RCC 7860 (cell line): ENCODE results near the gene CNKSR3.

Source experiments
- DNase-seq: peaks from one replicate; pipeline ENCODE4 v3.0.0-alpha.2; 2015; ENCODE audit warnings: low spot score
- FAIRE-seq: peaks from 2 replicates; lab custom pipeline; 2012; peaks lifted over from hg19 to GRCh38; lab: Jason Lieb, UNC

Gene CNKSR3

GRCh38 chr6:154394571-154394970, 115.9 kb downstream of the CNKSR3 start:
- DNase-seq (no peak), FAIRE-seq (no peak)

GRCh38 chr6:154390034-154390433, 120.5 kb downstream of the CNKSR3 start:
- FAIRE-seq (no peak), DNase-seq (no peak)

DNA sequence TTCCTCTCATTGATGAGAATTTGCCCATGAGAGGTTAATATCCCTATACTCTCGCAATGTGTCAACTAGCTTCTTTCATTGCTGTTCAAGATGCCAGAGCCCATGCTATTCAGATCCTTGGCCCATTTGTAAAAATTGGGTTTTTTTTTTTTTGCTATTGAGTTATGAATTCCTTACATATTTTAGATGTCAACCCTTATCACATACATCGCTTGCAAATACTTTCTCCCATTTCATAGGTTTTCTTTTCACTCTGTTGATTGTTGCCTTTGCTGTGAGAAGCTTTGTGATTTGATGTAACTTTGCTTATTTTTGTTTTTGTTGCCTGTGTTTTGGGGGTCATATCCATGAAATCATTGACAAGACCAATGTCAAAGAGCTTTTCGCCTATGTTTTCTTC, 121.7 kb downstream of the CNKSR3 start:
- DNase-seq (no peak), FAIRE-seq (no peak)

DNA sequence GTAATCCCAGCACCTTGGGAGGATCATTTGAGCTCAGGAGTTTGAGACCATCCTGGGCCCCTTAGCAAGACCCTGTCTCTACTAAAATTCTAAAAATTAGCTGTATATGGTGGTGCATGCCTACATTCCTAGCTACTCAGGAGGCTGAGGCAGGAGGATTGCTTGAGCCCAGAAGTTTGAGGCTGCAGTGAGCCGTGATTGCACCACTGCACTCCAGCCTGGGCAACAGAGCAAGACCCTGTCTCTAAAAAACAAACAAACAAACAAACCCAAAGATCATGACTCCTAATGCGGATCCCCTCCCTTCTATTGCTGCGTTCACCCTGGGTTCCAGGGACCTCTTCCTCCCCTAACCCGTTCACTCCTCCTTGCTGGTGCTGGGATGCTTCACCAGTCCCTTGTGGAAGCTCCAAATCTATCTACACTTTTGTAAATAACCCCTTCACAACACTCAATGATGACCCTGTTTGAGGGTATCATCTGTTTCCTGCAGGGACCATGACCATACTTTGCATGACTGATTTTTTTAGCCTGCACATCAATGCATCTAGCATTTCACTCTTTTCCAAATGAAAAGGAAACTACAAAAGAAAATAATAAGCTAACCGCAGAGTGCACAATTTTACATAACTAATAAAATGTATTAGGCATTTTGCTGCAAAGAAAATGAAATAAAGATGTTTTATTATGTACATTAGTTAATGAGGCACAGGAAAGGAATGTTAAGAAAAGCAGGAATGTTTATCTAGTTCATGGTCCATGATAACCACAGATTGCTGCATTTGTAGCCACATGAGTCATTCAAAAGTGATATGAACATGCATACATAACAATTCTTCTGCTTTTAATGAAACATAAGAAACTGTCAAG, 123.4 kb downstream of the CNKSR3 start:
- DNase-seq: peak; percentile 77
- FAIRE-seq: peak; percentile 96

DNA sequence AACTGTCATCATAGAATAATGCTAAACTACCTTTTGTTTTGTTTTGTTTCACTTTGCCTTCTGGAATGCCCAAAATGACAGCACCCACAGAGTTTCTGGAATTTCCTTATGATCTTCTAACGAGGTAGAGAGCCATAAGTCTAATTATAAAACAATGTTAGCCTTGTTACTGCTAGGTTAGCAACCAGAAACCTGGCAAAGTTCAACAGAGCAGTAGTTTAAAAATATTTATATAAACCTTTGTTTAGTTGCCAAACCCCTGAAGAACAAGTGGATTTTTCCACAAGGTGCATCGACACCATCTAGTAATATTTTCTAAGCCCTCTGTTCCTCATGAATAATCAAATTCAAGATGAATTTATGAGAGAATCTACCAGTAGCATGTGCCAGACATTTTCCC, 126.3 kb downstream of the CNKSR3 start:
- no peak for FAIRE-seq
- no peak for DNase-seq

- no peak for DNase-seq
- FAIRE-seq: no peak
Measured at GRCh38 chr6:154383273-154383672, 127.2 kb downstream of the CNKSR3 start.

GRCh38 chr6:154382740-154383139, 127.7 kb downstream of the CNKSR3 start:
- DNase-seq (peak; percentile 70), FAIRE-seq (peak; percentile 71)

- DNase-seq (no peak), FAIRE-seq (no peak)
Measured at GRCh38 chr6:154381548-154381947, 128.9 kb downstream of the CNKSR3 start.

DNA sequence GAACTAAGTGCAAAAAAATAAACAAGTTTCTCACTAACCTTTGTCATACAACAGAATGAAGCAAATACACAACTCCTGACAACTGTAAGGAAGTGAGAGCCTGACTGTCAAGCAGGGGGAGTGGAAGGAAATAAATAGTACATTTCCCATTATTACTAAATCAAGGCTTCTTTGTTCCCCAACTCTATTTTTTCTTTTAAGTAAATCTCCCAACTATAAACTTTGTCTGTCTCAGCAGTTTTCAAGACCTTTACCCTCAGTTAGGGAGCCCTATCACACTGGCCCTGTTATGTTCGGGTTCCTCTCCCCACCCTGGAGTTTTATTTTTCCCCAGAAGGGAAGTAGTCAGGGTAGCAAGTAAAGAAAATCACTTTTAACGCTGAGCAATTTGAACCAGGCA, 129.7 kb downstream of the CNKSR3 start:
- DNase-seq: no peak
- no peak for FAIRE-seq

- DNase-seq: no peak
- FAIRE-seq: peak; percentile 53
Measured at GRCh38 chr6:154379585-154379984, 130.9 kb downstream of the CNKSR3 start.

GRCh38 chr6:154378518-154378917, 132.0 kb downstream of the CNKSR3 start:
- no peak for FAIRE-seq
- DNase-seq: no peak

DNA sequence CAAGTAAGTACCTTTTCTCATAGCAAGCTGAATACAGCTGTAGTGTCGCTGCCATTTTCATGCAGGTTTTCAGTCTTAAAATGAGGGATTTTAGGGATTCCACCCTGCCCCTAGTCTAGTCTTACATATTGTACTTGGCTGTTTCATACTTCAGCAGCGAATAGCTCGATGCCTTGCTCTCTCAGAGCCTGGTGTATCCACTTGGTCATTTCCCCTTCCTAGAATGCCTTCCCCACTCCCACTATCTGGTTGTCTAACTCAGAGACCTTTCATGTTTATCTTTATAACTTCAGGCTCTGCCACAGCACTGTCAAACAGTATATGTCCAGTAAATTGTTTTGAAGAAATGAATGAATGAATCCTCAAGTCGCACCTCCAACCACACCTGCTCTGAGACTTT, 132.8 kb downstream of the CNKSR3 start:
- no peak for FAIRE-seq
- no peak for DNase-seq

DNA sequence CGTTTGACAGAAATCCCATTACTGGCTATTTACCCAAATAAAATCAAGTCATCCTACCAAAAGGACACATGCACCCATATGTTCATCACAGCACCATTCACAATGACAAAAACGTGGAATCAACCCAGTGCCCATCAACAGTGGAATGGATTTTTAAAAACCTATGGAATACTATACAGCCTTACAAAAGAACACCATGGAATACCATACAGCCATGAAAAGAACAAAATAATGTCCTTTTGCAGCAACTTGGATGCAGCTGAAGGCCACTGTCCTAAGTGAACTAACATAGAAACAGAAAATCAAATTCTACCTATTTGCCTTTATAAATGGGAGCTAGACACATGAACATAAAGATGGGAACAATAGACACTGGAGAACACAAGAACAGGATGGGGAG, 136.5 kb downstream of the CNKSR3 start:
- FAIRE-seq: no peak

GRCh38 chr6:154371281-154371680, 139.2 kb downstream of the CNKSR3 start:
- DNase-seq (no peak), FAIRE-seq (no peak)

More for the DNA sequence above, 136.5 kb downstream of the CNKSR3 start:
- no peak for DNase-seq

GRCh38 chr6:154370545-154370944, 139.9 kb downstream of the CNKSR3 start:
- peak; percentile 34 for DNase-seq
- peak; percentile 52 for FAIRE-seq

DNA sequence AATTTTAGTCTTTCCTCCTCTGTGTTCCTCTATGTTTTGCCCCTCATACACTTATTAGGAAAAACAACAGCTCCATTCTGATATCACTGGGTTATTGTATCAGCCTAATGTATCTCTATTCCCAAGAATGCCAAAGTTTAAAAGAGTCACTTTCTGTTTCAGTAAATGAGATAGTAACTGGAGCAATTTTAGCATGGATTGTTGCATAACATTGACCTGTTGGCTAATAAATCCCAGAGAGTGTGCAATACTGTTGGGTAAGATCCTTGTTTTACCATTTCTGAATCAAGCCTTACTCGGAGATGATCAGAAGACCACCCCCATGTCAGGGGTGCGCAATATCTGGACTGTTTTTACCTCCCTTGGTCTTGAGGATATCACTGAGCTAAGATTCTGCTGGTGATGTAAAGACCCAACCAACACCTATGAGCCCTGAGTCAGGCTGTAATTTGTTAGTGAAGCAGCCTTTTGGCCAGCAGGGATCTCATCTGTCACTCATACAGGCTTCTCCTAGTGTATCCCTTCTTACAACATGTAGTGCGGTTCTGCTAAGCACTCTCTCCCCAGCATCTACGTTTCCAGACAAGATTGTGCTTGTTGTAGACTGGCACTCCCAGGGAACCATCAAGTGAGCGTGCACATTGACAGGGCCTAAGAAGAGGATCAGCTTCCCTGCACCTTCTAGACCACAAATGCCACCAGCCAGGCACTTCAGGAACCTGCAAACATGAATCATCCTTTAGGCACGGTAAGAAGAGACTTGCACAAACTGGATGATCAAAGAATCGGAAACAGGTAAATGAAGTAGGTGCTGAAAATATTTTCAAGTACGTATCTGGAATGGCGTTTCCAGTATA, 142.4 kb downstream of the CNKSR3 start:
- FAIRE-seq: no peak
- DNase-seq: no peak

GRCh38 chr6:154367336-154367735, 143.1 kb downstream of the CNKSR3 start:
- DNase-seq (no peak), FAIRE-seq (no peak)

DNA sequence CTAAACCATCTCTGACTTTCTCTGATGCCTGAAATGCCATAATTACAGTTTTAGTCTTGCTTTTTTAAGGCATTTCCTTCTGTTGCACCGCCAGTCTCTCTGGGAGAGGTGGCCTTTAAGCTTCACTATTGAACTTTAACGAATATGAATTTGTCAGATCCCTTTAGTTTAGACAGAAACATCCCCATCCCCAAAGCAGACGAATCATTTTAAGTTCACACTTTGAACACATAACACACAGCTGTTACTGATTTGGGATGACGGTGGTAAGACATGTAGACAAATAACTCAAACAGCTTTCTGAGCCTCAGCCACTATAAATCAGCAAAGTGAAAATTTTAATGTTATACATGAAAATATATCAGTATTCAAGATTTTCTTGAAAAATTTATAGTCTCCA, 146.7 kb downstream of the CNKSR3 start:
- no peak for FAIRE-seq
- no peak for DNase-seq

DNA sequence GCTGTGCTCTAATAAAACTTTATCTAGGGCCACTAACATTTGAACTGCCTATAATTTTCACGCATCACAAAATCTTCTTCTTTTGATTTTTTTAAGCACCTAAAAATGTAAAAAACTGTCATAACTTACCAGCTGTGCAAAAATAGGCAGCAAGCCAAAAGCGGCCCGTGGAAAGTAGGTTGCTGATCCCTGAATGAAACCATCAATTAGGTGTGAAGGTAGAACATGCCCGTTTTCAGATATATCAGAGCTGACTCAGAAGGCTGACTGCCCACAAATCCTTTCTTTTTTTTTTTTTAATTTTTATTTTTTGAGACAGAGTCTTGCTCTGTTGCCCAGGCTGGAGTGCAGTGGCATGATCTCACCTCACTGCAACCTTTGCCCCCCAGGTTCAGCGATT, 149.0 kb downstream of the CNKSR3 start:
- no peak for DNase-seq
- FAIRE-seq: peak; percentile 58

GRCh38 chr6:154360476-154360875, 150.0 kb downstream of the CNKSR3 start:
- FAIRE-seq (no peak), DNase-seq (no peak)

- no peak for FAIRE-seq
- DNase-seq: no peak
Measured at GRCh38 chr6:154359679-154360078, 150.8 kb downstream of the CNKSR3 start.

DNA sequence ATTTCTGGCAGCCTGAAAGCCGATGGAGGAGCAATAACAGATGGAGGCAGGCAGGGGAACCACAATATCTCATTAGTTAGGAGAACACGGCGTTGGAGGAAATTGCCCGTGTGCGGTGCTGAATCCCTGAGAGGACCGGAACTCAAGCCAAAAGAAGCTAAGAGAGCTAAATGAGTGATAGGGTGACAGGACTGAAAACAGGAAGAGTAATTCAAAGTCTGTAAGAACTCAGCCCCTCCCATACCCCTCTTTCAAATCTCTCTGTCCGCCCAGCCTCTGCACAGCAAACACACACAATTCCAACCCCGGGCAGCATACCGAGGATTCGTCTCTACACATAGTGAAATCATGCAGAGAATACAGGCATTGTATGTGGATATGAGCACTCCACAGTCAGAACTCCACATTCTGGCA, 151.3 kb downstream of the CNKSR3 start:
- no peak for FAIRE-seq

More for the DNA sequence above, 151.3 kb downstream of the CNKSR3 start:
- DNase-seq: no peak
